Measurements from ENCODE around the gene PDZRN4.

DNA sequence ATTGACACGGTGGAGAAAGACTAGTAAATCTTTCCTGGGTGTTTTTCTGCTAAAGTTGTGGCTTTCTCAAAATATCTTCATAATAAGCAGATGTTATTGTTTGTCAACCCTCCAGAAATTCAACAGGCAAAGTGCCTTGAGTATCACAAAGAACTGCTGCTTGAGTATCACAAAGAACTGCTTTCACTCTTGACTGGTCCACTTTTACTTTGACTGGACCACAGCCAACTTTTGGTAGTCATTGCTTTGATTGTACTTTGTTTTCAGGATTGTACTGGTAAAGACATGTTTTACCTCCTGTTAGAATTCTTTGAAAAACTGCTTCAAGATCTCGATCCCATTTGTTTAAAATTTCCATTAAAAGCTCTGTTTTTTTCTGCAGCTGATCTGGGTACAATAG is 62.6 kb downstream of the PDZRN4 start:
- TF ChIP-seq EZH2 (IDR thresholded peaks at IDR 0.05; ENCODE audit: borderline replicate concordance, low read length) = no peak
- TF ChIP-seq, protein P1, sequence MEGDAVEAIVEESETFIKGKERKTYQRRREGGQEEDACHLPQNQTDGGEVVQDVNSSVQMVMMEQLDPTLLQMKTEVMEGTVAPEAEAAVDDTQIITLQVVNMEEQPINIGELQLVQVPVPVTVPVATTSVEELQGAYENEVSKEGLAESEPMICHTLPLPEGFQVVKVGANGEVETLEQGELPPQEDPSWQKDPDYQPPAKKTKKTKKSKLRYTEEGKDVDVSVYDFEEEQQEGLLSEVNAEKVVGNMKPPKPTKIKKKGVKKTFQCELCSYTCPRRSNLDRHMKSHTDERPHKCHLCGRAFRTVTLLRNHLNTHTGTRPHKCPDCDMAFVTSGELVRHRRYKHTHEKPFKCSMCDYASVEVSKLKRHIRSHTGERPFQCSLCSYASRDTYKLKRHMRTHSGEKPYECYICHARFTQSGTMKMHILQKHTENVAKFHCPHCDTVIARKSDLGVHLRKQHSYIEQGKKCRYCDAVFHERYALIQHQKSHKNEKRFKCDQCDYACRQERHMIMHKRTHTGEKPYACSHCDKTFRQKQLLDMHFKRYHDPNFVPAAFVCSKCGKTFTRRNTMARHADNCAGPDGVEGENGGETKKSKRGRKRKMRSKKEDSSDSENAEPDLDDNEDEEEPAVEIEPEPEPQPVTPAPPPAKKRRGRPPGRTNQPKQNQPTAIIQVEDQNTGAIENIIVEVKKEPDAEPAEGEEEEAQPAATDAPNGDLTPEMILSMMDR (conservative IDR thresholded peaks at IDR 0.05 in 1 of 2, IDR thresholded peaks at IDR 0.05 in 1 of 2; ENCODE audit: extremely low read depth in 1 of 2, insufficient read depth in 1 of 2, low read depth in 1 of 2, low read length in 2 of 2) = no peak
